K562 (cell line): Measurements from ENCODE around the gene SPRY2. TPM values are rescaled to one million over a fixed set of nuclear protein-coding genes. Genes with fewer than 3 reads are reported as not detected.
A peak's percentile ranks its signal among the peaks of the same experiment; 100 is the strongest.

ENCODE experiments used
- DDX20 ChIP-seq: fragments of 450-650 bp; IDR thresholded peaks from 2 replicates; pipeline ENCODE4 v1.6.1; 2016; ENCODE audit warnings: missing genetic modification characterization, low read depth, mild to moderate bottlenecking, missing compliant biosample characterization, moderate library complexity
- ELF1 ChIP-seq: fragments of 200-800 bp; sonication (Bioruptor generic); IDR thresholded peaks from 2 replicates; pipeline ENCODE4 v1.6.1; 2016; ENCODE audit warnings: missing genetic modification characterization, missing compliant biosample characterization
- ETS2 ChIP-seq: IDR thresholded peaks from 2 replicates; pipeline ENCODE4 v1.6.1; 2016; ENCODE audit warnings: borderline replicate concordance, missing genetic modification characterization, mild to moderate bottlenecking, moderate library complexity, missing compliant biosample characterization; ENCODE audit not compliant: poor library complexity, severe bottlenecking
- GATAD2B ChIP-seq: fragments of 450-650 bp; IDR thresholded peaks from 2 replicates; pipeline ENCODE4 v1.6.1; 2017; ENCODE audit warnings: mild to moderate bottlenecking, borderline replicate concordance
- HDAC3 ChIP-seq: fragments of 450-650 bp; IDR thresholded peaks from 2 replicates; pipeline ENCODE4 v1.6.1; 2018; ENCODE audit warnings: borderline replicate concordance, mild to moderate bottlenecking, moderate library complexity; ENCODE audit not compliant: partially characterized antibody
- MED1 ChIP-seq: sonication (generic); formaldehyde crosslinking; IDR thresholded peaks from 2 replicates; pipeline ENCODE4 v1.8.1; 2023; ENCODE audit warnings: missing genetic modification reagents, borderline replicate concordance
- PHB2 ChIP-seq: fragments of 450-650 bp; IDR thresholded peaks from 2 replicates; pipeline ENCODE4 v1.6.1; 2017; ENCODE audit warnings: low read depth
- PRMT5 ChIP-seq: sonication (generic); formaldehyde crosslinking; IDR thresholded peaks from 2 replicates; pipeline ENCODE4 v1.5.0; 2020; ENCODE audit warnings: missing genetic modification reagents
- RBM39 ChIP-seq: fragments of 200-400 bp; formaldehyde crosslinking; optimal IDR thresholded peaks from 2 replicates; pipeline ENCODE3; 2018; ENCODE audit warnings: low read depth, low read length
- SMAD4 ChIP-seq: fragments of 250-450 bp; sonication (Bioruptor Pico); conservative IDR thresholded peaks from 2 replicates; pipeline ENCODE4 v1.8.0; 2021; ENCODE audit warnings: inconsistent platforms, mild to moderate bottlenecking, moderate library complexity
- SMARCA4 ChIP-seq: fragments of 450-650 bp; IDR thresholded peaks from 2 replicates; pipeline ENCODE4 v1.6.1; 2016
- TARDBP ChIP-seq: fragments of 450-650 bp; IDR thresholded peaks from 2 replicates; pipeline ENCODE4 v1.6.1; 2016
- XRCC3 ChIP-seq: fragments of 450-650 bp; IDR thresholded peaks from 2 replicates; pipeline ENCODE4 v1.6.1; 2017; ENCODE audit warnings: mild to moderate bottlenecking, moderate library complexity
- ZC3H4 ChIP-seq: sonication (generic); formaldehyde crosslinking; IDR thresholded peaks from 2 replicates; pipeline ENCODE4 v1.9.0; 2021; ENCODE audit warnings: missing genetic modification reagents, borderline replicate concordance
- ZNF253 ChIP-seq: fragments of 250-450 bp; sonication (Bioruptor Pico); conservative IDR thresholded peaks from 2 replicates; pipeline ENCODE4 v1.6.1; 2021; ENCODE audit warnings: mild to moderate bottlenecking
- ZNF3 ChIP-seq: fragments of 250-450 bp; sonication (Bioruptor Pico); IDR thresholded peaks from 2 replicates; pipeline ENCODE4 v1.5.0; 2021; ENCODE audit warnings: mild to moderate bottlenecking, moderate library complexity
- ZNF384 ChIP-seq: IDR thresholded peaks from 2 replicates; pipeline ENCODE4 v1.6.1; 2012; ENCODE audit warnings: low read depth, low read length, improper control_type of control experiment
- polyA plus RNA-seq, 8 experiments: library from polyadenylated mRNA; depleted of rRNA in 4 of 8; stranded (reverse) in 5 of 8; unstranded in 3 of 8; fragments of >200 nt; fragmentation: Nextera tagmentation in 2 of 8; fragmentation: Illumina TruSeq in 1 of 8; extraction: Ambion mirVana in 2 of 8; extraction: Trizol in 1 of 8; gene quantifications; 2 replicates each; pipeline versions ENCODE4 v1.2.1 to v1.2.3, GENCODE V29; 2011 to 2014; ENCODE audit warnings: inconsistent platforms in 1 of 8, missing spikeins in 1 of 8
- total RNA-seq, 7 experiments: library from RNA; depleted of rRNA in 6 of 7; stranded (reverse); fragments of >200 nt in 6 of 7; fragmentation: Illumina TruSeq in 2 of 7; extraction: Trizol in 2 of 7; gene quantifications; 2 replicates each; pipeline versions ENCODE4 v1.2.1 to v1.2.3, GENCODE V29; 2011 to 2021; ENCODE audit warnings: low replicate concordance in 1 of 7
- TF ChIP-seq, protein P1 (sequence below): fragments of 250-450 bp; sonication (Bioruptor Pico); IDR thresholded peaks from 2 replicates; pipeline ENCODE4 v1.8.0; 2021; ENCODE audit warnings: moderate library complexity, mild to moderate bottlenecking, inconsistent platforms
- TF ChIP-seq, protein P2 (sequence below), 2 experiments: IDR thresholded peaks in 1 of 2; conservative IDR thresholded peaks in 1 of 2; 2 replicates each; pipeline ENCODE4 v1.6.1; 2016; ENCODE audit warnings: low read depth in 2 of 2, mild to moderate bottlenecking in 1 of 2, missing compliant biosample characterization in 1 of 2, missing genetic modification characterization in 1 of 2, moderate library complexity in 1 of 2
- TF ChIP-seq, protein P3 (sequence below): fragments of 450-650 bp; IDR thresholded peaks from 2 replicates; pipeline ENCODE4 v1.6.1; 2016
- TF ChIP-seq, protein P4 (sequence below): fragments of 250-450 bp; sonication (Bioruptor Pico); IDR thresholded peaks from 2 replicates; pipeline ENCODE4 v1.4.0; 2020; ENCODE audit warnings: mild to moderate bottlenecking, moderate library complexity

Gene SPRY2
- total and polyA plus RNA-seq, 9 of the 15 experiments (the other 6 are each of a cell fraction or from before 2014, with no cell fraction given), result 1.8 to 7.8 (median 3.4) TPM

DNA sequence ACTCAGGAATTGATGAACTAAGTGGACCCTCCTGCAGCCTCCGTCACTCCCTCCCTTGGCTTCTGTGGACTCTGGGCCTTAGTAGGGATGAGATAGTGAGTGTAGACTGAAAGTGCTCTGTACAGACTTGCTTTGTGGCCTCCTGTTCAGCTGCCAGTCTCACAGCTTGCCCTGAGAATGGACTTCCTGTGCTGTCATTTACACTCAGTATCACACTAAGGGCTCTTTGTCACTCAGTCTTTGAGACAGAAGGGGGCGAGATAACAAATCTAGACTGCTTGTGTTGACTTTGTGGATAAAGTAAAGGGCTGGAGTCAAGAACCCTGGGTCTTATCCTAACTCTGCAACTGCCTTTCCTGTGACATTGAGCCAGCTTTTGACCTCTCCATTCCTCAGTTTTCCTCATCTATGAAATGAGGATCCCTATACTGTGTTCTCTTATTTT is 21.0 kb upstream of the SPRY2 start (continued):
- TF ChIP-seq, protein P1, sequence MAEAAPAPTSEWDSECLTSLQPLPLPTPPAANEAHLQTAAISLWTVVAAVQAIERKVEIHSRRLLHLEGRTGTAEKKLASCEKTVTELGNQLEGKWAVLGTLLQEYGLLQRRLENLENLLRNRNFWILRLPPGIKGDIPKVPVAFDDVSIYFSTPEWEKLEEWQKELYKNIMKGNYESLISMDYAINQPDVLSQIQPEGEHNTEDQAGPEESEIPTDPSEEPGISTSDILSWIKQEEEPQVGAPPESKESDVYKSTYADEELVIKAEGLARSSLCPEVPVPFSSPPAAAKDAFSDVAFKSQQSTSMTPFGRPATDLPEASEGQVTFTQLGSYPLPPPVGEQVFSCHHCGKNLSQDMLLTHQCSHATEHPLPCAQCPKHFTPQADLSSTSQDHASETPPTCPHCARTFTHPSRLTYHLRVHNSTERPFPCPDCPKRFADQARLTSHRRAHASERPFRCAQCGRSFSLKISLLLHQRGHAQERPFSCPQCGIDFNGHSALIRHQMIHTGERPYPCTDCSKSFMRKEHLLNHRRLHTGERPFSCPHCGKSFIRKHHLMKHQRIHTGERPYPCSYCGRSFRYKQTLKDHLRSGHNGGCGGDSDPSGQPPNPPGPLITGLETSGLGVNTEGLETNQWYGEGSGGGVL (CRISPR knock-in tag), result no peak
- TF ChIP-seq, protein P2, sequence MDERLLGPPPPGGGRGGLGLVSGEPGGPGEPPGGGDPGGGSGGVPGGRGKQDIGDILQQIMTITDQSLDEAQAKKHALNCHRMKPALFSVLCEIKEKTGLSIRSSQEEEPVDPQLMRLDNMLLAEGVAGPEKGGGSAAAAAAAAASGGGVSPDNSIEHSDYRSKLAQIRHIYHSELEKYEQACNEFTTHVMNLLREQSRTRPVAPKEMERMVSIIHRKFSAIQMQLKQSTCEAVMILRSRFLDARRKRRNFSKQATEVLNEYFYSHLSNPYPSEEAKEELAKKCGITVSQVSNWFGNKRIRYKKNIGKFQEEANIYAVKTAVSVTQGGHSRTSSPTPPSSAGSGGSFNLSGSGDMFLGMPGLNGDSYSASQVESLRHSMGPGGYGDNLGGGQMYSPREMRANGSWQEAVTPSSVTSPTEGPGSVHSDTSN (CRISPR knock-in tag; IDR thresholded peaks at IDR 0.05; ENCODE audit: low read depth), result no peak
- TF ChIP-seq, protein P2 (tag; conservative IDR thresholded peaks at IDR 0.05; ENCODE audit: low read depth), result peak; percentile 78
- TF ChIP-seq XRCC3, result no peak
- TF ChIP-seq TARDBP, result no peak
- TF ChIP-seq ETS2 (tag), result no peak
- TF ChIP-seq ZNF384, result no peak
- TF ChIP-seq, protein P3, sequence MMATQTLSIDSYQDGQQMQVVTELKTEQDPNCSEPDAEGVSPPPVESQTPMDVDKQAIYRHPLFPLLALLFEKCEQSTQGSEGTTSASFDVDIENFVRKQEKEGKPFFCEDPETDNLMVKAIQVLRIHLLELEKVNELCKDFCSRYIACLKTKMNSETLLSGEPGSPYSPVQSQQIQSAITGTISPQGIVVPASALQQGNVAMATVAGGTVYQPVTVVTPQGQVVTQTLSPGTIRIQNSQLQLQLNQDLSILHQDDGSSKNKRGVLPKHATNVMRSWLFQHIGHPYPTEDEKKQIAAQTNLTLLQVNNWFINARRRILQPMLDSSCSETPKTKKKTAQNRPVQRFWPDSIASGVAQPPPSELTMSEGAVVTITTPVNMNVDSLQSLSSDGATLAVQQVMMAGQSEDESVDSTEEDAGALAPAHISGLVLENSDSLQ, result peak; percentile 88
- no peak for TF ChIP-seq HDAC3
- TF ChIP-seq GATAD2B, result no peak
- TF ChIP-seq SMARCA4, result peak; percentile 63
- TF ChIP-seq PRMT5 (CRISPR knock-in tag), result no peak
- no peak for TF ChIP-seq ELF1 (tag)
- peak; percentile 55; the same call in 1 of the 2 replicates for TF ChIP-seq SMAD4 (CRISPR knock-in tag)
- TF ChIP-seq MED1 (CRISPR knock-in tag), result no peak
- no peak for TF ChIP-seq ZNF3 (CRISPR knock-in tag)
- TF ChIP-seq DDX20 (tag), result no peak
- TF ChIP-seq ZC3H4, result no peak
- no peak for TF ChIP-seq RBM39
- TF ChIP-seq ZNF253 (CRISPR knock-in tag), result no peak
- TF ChIP-seq PHB2, result no peak
- TF ChIP-seq, protein P4, sequence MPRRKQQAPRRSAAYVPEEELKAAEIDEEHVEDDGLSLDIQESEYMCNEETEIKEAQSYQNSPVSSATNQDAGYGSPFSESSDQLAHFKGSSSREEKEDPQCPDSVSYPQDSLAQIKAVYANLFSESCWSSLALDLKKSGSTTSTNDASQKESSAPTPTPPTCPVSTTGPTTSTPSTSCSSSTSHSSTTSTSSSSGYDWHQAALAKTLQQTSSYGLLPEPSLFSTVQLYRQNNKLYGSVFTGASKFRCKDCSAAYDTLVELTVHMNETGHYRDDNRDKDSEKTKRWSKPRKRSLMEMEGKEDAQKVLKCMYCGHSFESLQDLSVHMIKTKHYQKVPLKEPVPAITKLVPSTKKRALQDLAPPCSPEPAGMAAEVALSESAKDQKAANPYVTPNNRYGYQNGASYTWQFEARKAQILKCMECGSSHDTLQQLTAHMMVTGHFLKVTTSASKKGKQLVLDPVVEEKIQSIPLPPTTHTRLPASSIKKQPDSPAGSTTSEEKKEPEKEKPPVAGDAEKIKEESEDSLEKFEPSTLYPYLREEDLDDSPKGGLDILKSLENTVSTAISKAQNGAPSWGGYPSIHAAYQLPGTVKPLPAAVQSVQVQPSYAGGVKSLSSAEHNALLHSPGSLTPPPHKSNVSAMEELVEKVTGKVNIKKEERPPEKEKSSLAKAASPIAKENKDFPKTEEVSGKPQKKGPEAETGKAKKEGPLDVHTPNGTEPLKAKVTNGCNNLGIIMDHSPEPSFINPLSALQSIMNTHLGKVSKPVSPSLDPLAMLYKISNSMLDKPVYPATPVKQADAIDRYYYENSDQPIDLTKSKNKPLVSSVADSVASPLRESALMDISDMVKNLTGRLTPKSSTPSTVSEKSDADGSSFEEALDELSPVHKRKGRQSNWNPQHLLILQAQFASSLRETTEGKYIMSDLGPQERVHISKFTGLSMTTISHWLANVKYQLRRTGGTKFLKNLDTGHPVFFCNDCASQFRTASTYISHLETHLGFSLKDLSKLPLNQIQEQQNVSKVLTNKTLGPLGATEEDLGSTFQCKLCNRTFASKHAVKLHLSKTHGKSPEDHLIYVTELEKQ (CRISPR knock-in tag), result peak; percentile 61; the same call in 1 of the 2 replicates
